NT2/D1 (cell line): ENCODE data around the gene TBC1D9B.

Experiments used
- YY1 ChIP-seq: IDR thresholded peaks from 2 replicates; pipeline ENCODE4 v1.6.1; 2011; ENCODE audit not compliant: insufficient read length, insufficient read depth
- ZNF274 ChIP-seq: IDR thresholded peaks from 2 replicates; pipeline ENCODE4 v1.6.1; 2011; ENCODE audit warnings: mild to moderate bottlenecking, low read depth, low read length

- no peak for TF ChIP-seq YY1
- no peak for TF ChIP-seq ZNF274
Measured at GRCh38 chr5:179840321-179840720, 67.4 kb downstream of the TBC1D9B start.
